Kidney (tissue), 14 donors: Measurements from ENCODE around the gene DLG5. TPM values are rescaled to one million over a fixed set of nuclear protein-coding genes. Genes with fewer than 3 reads are reported as not detected.

ENCODE experiments used
- DNase-seq, 5 donors: peaks; one replicate each; pipeline ENCODE4 v3.0.0-alpha.2; 2013 to 2020
- FAIRE-seq: peaks from 2 replicates; lab custom pipeline; 2012; peaks lifted over from hg19 to GRCh38; lab: Jason Lieb, UNC
- H3K27ac ChIP-seq, 2 donors: one replicate each; pipeline ENCODE4 v1.7.0; 2013; ENCODE audit warnings: low read depth in 2 of 2, low read length in 2 of 2, inconsistent platforms in 1 of 2
- H3K27me3 ChIP-seq: one replicate; pipeline ENCODE4 v1.7.1; 2013; ENCODE audit warnings: low read length, inconsistent platforms; ENCODE audit not compliant: control insufficient read depth, insufficient read depth
- H3K36me3 ChIP-seq, 3 donors: one replicate each; pipeline versions ENCODE4 v1.7.0 to v1.7.1; 2013; ENCODE audit warnings: low read length in 3 of 3, control low read depth in 1 of 3, inconsistent platforms in 1 of 3; ENCODE audit not compliant: insufficient read depth in 3 of 3, control insufficient read depth in 2 of 3
- H3K4me1 ChIP-seq, 3 donors: one replicate each; pipeline versions ENCODE4 v1.7.0 to v1.7.1; 2013; ENCODE audit warnings: low read length in 3 of 3, inconsistent platforms in 1 of 3, low read depth in 1 of 3; ENCODE audit not compliant: control insufficient read depth in 2 of 3, insufficient read depth in 2 of 3
- H3K4me3 ChIP-seq, 3 donors: one replicate each; pipeline versions ENCODE4 v1.7.0 to v1.8.1; 2013; ENCODE audit warnings: low read length in 3 of 3, control low read depth in 1 of 3, inconsistent platforms in 1 of 3
- H3K9ac ChIP-seq, 3 donors: one replicate each; pipeline versions ENCODE4 v1.7.0 to v1.7.1; 2013; ENCODE audit warnings: low read length in 3 of 3, control low read depth in 1 of 3, inconsistent platforms in 1 of 3
- H3K9me3 ChIP-seq, 3 donors: one replicate each; pipeline versions ENCODE4 v1.7.0 to v1.7.1; 2013; ENCODE audit warnings: low read length in 3 of 3, control low read depth in 1 of 3, inconsistent platforms in 1 of 3; ENCODE audit not compliant: control insufficient read depth in 2 of 3, insufficient read depth in 1 of 3
- intact Hi-C: fragments of 100-400 bp; cut with DNase I; formaldehyde crosslinking; loops from one replicate; pipeline ENCODE4 v1.11.1; 2022
- polyA plus RNA-seq: library from polyadenylated mRNA; stranded (reverse); fragments of 350-450 nt; fragmentation: Illumina TruSeq; extraction: RNeasy Lipid Tissue Mini Kit (QIAGEN cat#74804); gene quantifications from one replicate; pipeline ENCODE4 v1.2.3, GENCODE V29; 2014; ENCODE audit warnings: low read depth, low replicate concordance; ENCODE audit not compliant: insufficient read depth
- total RNA-seq: library from RNA; stranded (reverse); fragmentation: NEBNext Ultra II Directional; extraction: Animal tissue kit (Norgen Biotek cat#: 25700); gene quantifications from one replicate; pipeline ENCODE4 v1.2.1, GENCODE V29; 2021
- TF ChIP-seq, protein P1 (sequence below): IDR thresholded peaks from 3 replicates; pipeline ENCODE4 v1.5.1; 2012; ENCODE audit warnings: mild to moderate bottlenecking, moderate library complexity, borderline replicate concordance; ENCODE audit not compliant: insufficient read depth; ENCODE audit errors: extremely low read depth
- donor health status: control.
- donor health status: control.
- donor health status: control.
- donor health status: control.
- donor health status: control.
- donor health status: DM: yes; HTN: yes; CAD: no.
- donor health status: Normal renal cell carcinoma (clear cell type).

The DLG5 gene
- total and polyA plus RNA-seq, 2 donors from 2014 or later: 5.4 to 30.0 TPM

DNA sequence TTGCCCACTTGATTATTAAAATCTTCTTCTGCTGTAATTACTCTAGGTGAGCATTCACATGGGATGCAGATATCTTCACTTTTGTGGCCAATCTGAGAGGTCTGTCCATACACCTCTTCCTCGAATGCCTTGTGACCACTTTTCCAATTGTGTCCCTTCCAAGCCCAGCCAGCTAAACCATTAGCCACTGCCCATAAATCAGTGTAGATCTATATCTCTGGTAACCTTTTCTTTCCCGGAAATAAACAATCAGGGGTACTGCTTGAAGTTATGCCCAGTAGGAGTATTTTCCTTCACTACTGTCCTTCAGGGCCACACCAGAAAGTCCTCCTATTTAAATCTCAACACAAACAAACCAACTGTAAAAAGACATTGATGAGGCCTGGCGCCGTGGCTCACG is 184.4 kb downstream of the DLG5 start:
- H3K27me3 ChIP-seq: no peaks in the 10 kb centered on the region
- DNase-seq: no peak
- no peaks in the 10 kb centered on the region for H3K36me3 ChIP-seq
- TF ChIP-seq, protein P1, sequence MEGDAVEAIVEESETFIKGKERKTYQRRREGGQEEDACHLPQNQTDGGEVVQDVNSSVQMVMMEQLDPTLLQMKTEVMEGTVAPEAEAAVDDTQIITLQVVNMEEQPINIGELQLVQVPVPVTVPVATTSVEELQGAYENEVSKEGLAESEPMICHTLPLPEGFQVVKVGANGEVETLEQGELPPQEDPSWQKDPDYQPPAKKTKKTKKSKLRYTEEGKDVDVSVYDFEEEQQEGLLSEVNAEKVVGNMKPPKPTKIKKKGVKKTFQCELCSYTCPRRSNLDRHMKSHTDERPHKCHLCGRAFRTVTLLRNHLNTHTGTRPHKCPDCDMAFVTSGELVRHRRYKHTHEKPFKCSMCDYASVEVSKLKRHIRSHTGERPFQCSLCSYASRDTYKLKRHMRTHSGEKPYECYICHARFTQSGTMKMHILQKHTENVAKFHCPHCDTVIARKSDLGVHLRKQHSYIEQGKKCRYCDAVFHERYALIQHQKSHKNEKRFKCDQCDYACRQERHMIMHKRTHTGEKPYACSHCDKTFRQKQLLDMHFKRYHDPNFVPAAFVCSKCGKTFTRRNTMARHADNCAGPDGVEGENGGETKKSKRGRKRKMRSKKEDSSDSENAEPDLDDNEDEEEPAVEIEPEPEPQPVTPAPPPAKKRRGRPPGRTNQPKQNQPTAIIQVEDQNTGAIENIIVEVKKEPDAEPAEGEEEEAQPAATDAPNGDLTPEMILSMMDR: no peak
- no peak overlapping the region for H3K4me3 ChIP-seq
- H3K27ac ChIP-seq: no peak overlapping the region
- H3K9ac ChIP-seq: no peak overlapping the region
- intact Hi-C loops: no loop called here
- H3K4me1 ChIP-seq: no peaks in the 10 kb centered on the region
- FAIRE-seq: no peak
- H3K9me3 ChIP-seq: peaks cover 0 to 7% (median 0%) of the 10 kb centered on the region in 3 donors

DNA sequence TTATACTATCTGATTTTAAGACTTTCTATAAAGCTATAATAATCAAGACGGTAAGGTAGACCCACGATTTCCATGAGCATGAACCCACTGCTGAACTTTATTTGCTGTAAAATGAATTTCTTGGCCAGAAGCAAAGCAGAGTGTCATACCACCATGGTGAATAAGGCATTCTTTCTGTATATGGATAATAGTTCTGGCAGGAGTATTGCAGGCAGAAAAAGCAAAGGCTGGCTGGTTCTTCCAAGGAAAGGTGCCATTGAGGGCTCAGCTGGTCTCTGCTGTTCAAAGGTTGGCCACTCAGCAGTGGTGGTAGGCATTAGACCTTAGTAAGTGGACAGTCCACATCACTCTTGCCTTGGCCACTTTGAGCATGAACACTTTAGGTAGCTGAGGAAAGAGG is 184.8 kb downstream of the DLG5 start:
- peaks cover 0 to 7% (median 0%) of the 10 kb centered on the region in 3 donors for H3K9me3 ChIP-seq
- DNase-seq: no peak
- TF ChIP-seq, protein P1: no peak
- intact Hi-C loops: no loop called here
- no peak for FAIRE-seq
- no peaks in the 10 kb centered on the region for H3K27me3 ChIP-seq
- H3K9ac ChIP-seq: no peak overlapping the region
- H3K27ac ChIP-seq: no peak overlapping the region
- no peaks in the 10 kb centered on the region for H3K4me1 ChIP-seq
- H3K36me3 ChIP-seq: no peaks in the 10 kb centered on the region
- no peak overlapping the region for H3K4me3 ChIP-seq

Other genes starting within 250 kb of the DLG5 start
- gene POLR3A, start 102.8 kb upstream of the DLG5 start, total RNA-seq: 13.3 TPM
- 4.9 TPM for gene POLR3A, start 102.8 kb upstream of the DLG5 start, polyA plus RNA-seq
- gene RPS24, start 107.1 kb upstream of the DLG5 start, total RNA-seq: 1,088 TPM
- 3,199 TPM for gene RPS24, start 107.1 kb upstream of the DLG5 start, polyA plus RNA-seq